DMS 273 (cell line): ENCODE data around the gene HDAC6.
"Not testable (repeated sequence)": the region's sequence is repeated elsewhere in the genome, so short reads cannot be mapped to it uniquely, and the experiment has no call there.

ENCODE experiments used
- DNase-seq: peaks from one replicate; lab custom pipeline; 2025; ENCODE audit not compliant: unreplicated experiment; lab: John Stamatoyannopoulos, UW

The HDAC6 gene

DNA sequence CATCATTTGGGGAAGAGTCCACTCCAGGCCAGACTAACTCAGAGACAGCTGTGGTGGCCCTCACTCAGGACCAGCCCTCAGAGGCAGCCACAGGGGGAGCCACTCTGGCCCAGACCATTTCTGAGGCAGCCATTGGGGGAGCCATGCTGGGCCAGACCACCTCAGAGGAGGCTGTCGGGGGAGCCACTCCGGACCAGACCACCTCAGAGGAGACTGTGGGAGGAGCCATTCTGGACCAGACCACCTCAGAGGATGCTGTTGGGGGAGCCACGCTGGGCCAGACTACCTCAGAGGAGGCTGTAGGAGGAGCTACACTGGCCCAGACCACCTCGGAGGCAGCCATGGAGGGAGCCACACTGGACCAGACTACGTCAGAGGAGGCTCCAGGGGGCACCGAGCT, 21.2 kb downstream of the HDAC6 start:
- no peak for DNase-seq

DNA sequence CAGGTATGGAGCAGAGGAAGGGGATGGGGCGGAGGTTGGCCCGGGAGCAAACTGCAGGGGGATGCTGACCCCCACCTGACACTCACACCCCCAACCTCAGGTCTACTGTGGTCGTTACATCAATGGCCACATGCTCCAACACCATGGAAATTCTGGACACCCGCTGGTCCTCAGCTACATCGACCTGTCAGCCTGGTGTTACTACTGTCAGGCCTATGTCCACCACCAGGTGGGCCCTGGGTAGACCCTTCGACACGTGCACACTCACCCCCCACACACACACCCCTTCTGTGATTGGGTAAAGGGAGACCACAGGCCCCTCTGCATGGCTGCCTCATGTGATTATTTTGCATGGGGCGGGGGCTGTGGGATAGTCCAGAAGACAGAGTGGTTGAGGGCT, 22.2 kb downstream of the HDAC6 start:
- DNase-seq, result no peak

DNA sequence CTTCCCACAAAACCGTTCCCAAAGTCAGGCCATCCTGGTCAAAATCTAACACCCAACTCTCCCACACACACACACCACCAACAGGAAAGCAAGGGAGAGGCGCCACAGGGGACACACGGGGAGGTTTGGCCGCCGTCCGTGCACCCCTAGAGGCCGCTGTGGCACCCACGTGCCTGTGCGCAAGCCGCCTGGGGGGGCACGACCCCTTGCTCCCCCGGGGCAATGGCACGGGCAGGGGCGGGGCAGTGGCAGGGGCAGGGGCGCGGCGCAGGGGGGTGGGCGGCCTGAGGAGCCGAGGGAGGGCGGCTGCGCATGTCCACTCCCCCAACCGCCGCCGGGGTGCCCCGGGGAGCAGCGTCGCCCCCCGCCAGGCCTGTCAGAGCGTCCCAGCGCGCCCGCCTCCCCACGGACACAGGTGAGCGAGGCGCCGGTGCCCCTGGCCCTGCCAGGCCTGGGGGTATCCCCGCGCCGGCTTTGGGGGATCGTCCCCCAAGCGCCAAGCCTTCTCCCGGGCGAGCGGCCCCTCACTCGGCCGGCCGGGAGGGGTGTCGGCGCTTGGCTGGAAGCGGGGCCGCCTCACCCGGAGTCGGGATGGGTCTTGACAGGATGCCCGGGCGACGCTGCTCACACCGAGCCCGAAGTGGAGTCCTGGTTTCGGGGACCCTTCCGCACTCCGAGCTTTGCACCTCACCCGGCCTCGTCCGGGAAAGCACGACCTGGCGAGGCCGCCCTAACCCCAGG, 24.4 kb downstream of the HDAC6 start, which contains the start of gene ERAS:
Gene ERAS, plus strand, starts transcription at position 379 of the 741 bp plus-strand sequence. CDS start 2,611 bp downstream, outside the sequence.
- no peak for DNase-seq

DNA sequence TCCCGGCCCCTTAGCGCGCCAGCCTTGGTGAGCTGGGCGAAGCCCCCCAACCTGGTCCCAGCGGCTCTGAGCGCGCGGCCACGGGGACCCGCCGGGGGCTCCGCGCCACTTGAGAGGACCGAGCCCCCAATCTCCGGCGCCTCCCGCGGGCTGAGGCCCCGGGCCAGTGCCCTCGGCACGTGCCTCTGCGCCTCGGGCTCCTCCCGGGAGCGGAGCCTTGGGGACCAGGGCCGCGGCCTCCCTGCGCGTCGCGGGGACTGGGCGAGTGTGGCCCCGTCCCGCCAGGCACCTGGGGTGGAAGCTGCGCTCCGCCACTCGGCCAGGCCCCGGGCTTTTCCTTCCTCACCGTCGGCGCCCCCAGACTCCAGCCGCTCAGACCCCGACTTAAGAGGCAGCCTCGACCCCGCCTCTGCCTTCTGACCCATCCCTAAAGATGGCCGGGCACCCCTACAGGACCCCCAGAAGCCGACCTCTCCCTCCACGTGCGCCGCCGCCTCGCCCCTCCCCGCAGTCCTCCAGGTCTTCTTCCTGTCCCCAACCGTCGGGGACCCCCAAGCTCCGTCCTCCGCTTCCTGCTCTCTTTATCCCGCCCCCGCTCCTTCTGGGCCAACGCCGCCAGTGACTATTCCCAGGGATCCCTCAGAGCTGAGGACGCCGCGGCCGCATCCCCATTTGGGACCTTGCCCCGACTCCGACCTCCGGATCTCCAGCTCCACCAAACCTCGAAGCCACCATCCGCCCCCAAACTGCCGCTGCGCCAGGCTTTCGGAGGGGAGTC, 25.2 kb downstream of the HDAC6 start:
- no peak for DNase-seq

DNA sequence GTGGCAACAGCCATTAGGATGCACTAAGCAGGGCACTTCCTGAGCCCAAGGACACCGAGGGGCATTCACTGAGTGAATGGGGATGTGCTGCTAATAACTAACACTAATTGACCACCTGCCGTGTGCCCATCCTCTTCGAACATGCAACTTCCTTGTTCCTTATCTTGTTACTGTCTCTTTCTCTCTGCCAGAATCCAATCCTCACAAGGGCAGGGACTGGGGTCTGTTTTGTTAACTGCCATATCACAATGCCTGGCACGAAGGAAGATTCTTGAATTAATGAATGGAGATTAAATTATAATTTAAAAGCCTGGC, 25.7 kb downstream of the HDAC6 start:
- no peak for DNase-seq

DNA sequence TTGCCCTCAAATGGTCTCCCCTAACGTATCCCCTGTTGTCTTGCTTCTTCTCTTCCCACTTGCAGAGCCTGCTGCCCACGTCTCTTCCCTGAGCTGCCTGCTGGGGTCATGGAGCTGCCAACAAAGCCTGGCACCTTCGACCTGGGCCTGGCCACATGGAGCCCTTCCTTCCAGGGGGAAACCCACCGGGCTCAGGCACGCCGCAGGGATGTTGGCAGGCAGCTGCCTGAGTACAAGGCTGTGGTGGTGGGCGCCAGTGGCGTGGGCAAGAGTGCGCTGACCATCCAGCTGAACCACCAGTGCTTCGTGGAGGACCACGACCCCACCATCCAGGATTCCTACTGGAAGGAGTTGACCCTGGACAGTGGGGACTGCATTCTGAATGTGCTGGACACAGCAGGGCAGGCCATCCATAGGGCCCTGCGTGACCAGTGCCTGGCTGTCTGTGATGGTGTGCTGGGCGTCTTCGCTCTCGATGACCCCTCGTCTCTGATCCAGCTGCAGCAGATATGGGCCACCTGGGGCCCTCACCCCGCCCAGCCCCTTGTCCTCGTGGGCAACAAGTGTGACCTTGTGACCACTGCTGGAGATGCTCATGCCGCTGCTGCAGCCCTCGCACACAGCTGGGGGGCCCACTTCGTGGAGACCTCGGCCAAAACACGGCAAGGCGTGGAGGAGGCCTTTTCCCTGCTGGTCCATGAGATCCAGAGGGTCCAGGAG, 27.3 kb downstream of the HDAC6 start:
- DNase-seq, result no peak

DNA sequence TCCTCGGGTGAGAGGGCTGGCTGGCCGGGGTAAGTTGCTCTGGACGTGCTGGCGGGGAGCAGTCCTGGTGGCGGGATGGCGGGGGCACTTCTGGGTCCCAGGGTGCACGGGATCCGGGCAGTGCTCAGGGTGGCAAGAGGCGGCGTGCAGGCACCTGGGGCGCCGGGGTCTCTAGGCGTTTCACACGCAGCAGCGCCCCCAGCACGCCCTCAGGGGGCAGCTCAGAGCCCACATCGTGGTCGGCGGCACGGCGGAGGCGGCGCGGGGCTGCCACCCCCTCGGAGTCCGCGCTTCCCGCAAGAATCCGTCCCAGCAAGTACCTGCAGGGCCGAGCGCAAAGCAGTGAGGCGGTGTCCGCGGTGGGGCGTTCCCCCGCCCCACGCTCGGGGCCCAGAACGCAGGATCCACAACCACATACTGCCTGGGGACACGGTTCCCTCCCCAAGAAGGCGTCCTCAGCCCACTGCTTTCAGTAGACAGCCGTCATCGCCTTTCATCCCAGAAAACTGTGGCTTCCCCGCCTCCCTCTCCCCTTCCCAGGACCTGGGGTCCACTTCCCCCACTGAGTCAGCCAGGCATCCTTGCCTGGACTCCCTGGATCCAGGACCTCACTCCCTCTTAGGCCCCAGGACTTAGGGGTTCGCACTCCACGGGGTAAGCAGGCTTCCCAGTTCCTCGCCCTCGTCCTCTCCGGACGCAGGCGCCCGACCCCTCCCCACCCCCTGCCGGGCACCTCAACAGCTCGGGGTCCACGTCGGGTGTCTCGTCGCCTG, 29.5 kb downstream of the HDAC6 start:
- DNase-seq, result no peak

DNA sequence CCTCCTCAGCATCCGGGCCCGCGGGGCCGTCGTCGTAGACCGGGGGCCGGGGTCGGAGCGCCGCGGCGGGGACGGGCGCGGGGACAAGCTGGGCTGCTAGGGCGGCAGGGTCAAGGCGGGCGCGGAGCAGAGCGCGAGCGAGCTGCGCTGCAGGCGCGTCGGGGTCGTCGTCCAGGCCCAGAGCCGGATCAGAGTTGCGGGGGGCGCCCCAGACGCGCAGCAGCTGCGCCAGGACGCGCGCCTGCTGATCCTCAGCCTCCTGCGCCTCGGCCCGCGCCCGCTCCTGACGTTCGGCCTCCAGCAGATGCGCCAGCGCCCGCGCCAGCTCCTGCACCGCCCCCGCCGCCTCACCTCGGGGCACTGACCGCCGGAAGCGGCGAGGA, 30.0 kb downstream of the HDAC6 start:
- DNase-seq, result no peak

DNA sequence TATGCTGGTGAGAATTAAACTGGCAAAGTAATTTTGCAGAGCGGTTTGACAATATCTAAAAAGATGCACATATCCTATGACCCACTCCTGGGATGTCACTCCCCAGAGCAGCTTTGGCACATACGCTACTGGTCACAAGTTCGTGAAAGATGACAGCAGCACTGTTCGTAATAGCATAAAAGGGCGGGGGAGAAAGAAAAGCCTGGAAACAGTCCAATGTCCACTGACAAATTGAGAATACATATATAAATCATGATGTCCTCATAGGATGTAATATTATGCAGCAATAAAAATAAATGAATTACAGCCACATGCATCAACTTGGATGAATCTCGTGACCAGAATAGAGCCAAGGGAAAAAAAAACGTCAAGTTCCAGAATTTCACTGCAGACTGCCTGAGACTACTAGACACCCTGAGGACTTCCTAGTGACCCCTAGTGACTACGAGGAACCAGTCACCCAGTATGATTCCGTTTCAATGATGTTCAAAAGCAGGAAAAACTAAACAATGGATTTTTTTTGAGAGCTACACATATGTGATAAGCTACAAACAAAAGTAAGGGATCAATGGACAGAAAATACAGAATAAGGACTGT, 31.8 kb downstream of the HDAC6 start:
- DNase-seq, result no peak

DNA sequence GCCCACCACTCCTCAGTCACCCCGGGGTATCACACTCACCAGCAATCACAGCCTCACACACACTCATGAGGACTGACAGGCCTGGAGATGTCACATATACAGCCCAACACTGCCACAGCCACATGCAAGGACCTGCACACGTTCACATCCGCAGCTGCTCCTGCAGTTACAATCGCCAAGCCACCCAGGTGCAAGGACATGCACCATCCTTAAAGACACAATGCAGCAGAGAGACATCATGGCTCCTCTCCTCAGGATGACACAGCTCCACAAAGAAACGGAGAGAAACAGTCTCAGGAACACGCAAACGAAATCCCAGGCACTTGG, 32.5 kb downstream of the HDAC6 start:
- DNase-seq, result peak; percentile 17

DNA sequence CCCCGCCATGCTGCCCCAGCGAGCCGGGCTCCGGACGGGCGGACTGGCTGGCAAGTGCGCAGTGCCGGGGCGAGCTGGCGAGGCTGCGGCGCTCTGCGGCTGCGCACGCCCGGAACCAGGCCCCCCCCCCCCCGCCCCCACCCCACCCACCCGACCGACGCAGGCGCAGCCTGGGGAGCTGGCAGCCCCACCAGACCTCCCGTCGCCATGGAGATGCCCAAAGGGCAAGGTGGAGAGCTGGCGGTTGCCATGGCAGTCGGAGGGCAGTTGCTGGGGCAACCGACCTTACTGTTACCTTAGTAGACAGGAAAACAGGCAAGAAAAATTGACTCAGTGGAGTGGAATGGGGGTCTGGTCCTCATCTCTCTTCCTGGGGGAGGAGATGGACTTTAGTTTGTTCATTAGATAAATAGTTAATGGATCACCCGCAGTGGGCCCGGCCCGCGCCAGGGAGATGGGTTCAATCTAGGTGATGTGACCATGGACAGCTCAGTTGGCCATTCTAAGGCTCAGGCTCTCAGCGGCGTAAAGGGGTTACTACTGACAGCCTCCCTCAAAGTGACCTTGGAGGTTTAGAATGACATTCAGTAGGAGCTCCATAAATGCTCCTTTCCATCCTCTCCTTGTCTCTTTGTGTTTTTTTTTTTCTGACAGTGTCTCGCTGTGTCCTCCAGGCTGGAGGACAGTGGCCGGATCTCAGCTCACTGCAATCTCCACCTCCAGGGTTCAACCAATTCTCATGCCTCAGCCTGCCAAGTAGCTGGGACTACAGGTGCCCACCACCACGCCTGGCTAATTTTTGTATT, 33.9 kb downstream of the HDAC6 start, which contains the start of gene PCSK1N:
Gene PCSK1N, minus strand, starts transcription at position 87 of the 806 bp plus-strand sequence. Its CDS starts 78 bp downstream, at position 9.
- DNase-seq, result peak; percentile 93

DNA sequence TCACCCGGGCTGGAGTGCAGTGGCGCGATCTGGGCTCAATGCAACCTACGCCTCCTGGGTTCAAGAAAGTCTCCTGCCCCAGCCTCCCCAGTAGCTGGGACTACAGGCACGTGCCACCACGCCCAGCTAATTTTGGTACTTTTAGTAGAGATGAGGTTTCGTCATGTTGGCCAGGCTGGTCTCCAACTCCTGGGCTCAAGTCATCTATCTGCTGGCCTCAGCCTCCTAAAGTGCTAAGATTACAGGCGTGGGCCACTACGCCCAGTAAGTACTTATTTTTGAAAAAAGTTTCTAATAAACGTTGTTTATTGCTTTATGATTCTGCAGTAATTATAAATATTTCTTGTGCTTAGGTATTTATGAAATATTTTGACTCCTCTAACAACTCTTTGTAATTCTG, 37.8 kb downstream of the HDAC6 start:
- DNase-seq, result no peak

DNA sequence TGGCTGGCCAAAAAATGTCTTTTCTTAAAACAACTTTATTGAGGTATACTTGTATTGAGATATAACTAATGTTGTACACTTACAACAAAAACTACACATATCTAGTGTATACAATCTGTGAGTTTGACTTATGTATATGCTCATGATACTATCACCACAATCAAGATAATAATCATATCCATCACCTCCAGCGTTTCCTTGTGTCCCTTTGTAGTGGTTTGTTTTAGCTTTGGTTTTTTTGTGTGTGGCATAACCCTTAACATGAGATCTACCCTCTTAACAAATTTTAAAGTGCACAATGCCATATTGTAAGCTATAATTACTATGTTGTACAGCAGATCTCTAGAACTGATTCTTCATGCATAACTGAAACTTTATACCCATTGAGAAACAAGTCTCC, 47.0 kb downstream of the HDAC6 start:
- DNase-seq, result no peak

DNA sequence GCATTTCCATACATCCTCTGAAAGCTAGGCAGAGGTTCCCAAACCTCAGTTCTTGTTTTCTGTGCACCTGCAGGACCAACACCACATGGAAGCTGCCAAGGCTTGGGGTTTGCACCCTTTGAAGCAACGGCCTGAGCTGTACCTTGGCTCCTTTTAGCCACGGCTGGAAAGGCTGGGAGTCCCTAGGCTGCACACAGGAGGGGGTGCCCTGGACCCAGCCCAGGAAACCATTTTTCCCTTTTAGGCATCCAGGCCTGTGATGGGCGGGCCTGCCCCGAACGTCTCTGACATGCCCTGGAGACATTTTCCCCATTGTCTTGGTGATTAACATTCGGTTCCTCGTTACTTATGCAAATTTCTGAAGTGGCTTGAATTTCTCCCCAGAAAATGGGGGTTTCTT, 51.0 kb downstream of the HDAC6 start:
- DNase-seq, result no peak

DNA sequence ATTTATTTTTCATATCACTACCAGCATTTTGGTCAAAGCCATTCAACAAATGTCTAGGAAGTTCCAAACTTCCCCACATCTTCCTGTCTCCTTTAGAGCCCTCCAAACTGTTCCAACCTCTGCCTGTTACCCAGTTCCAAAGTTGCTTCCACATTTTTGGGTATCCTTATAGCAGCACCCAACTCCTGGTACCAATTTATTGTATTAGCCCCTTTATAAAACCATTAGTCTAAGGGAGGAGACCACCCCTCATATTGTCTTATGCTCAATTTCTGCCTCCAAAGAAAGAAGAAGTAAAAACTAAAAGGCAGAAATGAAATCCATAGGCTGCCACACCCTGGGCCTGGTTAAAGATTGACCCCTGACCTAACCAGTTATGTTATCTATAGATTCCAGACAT, 51.6 kb downstream of the HDAC6 start:
- not testable (repeated sequence) for DNase-seq

DNA sequence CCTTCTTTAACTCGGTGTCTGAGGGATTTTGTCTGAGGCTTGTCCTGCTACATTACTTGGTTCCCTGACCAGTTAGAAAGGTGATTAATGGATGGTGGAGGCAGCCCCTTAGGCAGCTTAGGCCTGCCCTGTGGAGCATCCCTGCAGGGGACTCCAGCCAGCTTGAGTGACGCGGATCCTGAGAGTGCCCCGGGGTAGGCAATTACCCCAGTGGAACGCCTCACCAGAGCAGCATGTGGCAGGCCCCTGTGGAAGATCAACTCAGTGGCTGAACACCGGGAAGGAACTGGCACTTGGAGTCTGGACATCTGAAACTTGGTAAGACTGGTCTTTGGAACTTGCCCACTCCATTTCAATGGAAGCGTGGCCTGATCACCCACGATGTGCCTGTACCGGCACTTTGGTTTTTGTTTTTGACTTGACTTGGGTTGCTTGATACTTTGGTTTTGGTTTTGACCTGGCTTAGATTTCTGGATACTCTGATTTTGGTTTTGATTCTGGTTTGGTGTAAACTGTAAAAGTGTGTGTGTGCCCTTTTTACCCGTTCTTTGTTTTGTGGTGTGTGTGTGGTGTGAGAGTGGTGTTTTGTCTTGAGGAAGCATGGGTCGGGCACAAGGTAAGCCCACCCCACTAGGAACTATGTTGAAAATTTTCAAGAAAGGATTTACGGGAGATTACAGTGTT, 52.4 kb downstream of the HDAC6 start:
- DNase-seq, result not testable (repeated sequence)

DNA sequence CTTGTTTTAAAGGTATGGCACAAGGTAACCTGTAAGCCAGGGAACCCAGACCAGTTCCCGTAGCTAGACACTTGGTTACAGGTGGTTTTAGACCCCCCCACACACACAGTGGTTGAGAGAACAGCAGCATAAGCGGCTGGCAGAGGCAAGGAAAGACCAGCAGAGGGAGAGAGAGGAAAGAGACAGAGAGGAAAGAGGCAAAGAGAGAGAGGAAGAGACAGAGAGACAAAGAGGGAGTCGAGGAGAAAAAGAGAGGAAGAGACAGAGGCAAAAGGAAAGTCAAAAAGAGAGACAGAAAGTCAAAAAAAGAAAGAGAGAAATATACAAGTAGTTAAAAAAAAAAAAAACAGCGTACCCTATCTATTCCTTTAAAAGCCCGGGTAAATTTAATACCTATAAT, 53.0 kb downstream of the HDAC6 start:
- DNase-seq, result peak; percentile 34

DNA sequence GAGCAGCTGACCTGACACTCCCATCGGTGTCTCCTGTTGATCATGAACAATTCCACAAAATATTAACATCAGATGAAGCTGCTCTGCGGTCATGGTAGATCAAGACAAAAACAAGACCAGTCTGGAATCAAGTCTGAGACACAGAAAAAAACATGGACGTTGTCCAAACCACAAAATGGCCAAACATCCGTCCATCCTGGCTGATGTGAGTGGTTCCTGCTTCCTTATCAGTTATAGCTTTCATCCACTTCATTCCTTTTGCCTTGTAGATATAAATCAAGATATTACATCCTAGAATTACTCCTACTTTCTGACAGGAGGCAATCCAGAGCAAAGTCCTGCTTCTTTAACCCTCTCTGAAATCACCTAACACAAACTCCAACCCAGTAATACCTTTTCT, 62.3 kb downstream of the HDAC6 start:
- no peak for DNase-seq

DNA sequence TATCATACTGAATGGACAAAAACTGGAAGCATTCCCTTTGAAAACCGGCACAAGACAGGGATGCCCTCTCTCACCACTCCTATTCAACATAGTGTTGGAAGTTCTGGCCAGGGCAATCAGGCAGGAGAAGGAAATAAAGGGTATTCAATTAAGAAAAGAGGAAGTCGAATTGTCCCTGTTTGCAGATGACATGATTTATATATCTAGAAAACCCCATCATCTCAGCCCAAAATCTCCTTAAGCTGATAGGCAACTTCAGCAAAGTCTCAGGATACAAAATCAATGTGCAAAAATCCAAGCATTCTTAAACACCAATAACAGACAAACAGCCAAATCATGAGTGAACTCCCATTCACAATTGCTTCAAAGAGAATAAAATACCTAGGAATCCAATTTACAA, 70.2 kb downstream of the HDAC6 start:
- DNase-seq, result not testable (repeated sequence)
